Immature natural killer cell (primary cell): Measurements from ENCODE around the gene PIGS. TPM values are rescaled to one million over a fixed set of nuclear protein-coding genes. Genes with fewer than 3 reads are reported as not detected.

Experiments
- DNase-seq, 3 donors: peaks; one replicate each; pipeline ENCODE4 v3.0.0; 2022; ENCODE audit warnings: mixed read lengths in 1 of 3
- H3K27ac Mint-ChIP-seq, 6 donors: one replicate each; pipeline ENCODE4 v1.8.0; 2020; ENCODE audit warnings: mixed read lengths in 6 of 6, mild to moderate bottlenecking in 5 of 6, inconsistent platforms in 4 of 6, moderate library complexity in 3 of 6
- H3K27me3 Mint-ChIP-seq, 3 donors: one replicate each; pipeline ENCODE4 v1.8.0; 2020 to 2021; ENCODE audit warnings: low read depth in 3 of 3, mild to moderate bottlenecking in 3 of 3, mixed read lengths in 3 of 3, moderate library complexity in 3 of 3, inconsistent platforms in 1 of 3
- H3K36me3 Mint-ChIP-seq, 3 donors: one replicate each; pipeline ENCODE4 v1.8.0; 2020; ENCODE audit warnings: mixed read lengths in 3 of 3, inconsistent platforms in 2 of 3, mild to moderate bottlenecking in 2 of 3
- H3K4me1 Mint-ChIP-seq, 2 donors: one replicate each; pipeline ENCODE4 v1.8.0; 2020; ENCODE audit warnings: inconsistent platforms in 2 of 2, mild to moderate bottlenecking in 2 of 2, mixed read lengths in 2 of 2, moderate library complexity in 1 of 2
- H3K4me3 Mint-ChIP-seq, 5 donors: one replicate each; pipeline ENCODE4 v1.8.0; 2020; ENCODE audit warnings: mild to moderate bottlenecking in 5 of 5, mixed read lengths in 5 of 5, inconsistent platforms in 3 of 5, moderate library complexity in 3 of 5
- H3K9me3 Mint-ChIP-seq, 6 donors: one replicate each; pipeline ENCODE4 v1.8.0; 2020; ENCODE audit warnings: mild to moderate bottlenecking in 6 of 6, mixed read lengths in 6 of 6, inconsistent platforms in 4 of 6, moderate library complexity in 3 of 6
- polyA plus RNA-seq, 3 donors: library from polyadenylated mRNA; unstranded; fragments of 300-500 nt; fragmentation: Illumina TruSeq; gene quantifications; one replicate each; pipeline ENCODE4 v1.2.3, GENCODE V29; 2021

PIGS gene
- polyA plus RNA-seq, 3 donors from 2014 or later = 71.7 to 135 (median 96.8) TPM

GRCh38 chr17:28552176-28552999 lies 18.9 kb downstream of the PIGS start, which contains the start of gene UNC119:
TSS of gene UNC119 (minus strand) at chr17:28552624. CDS start at chr17:28552557, 67 bp downstream.
- H3K27me3 Mint-ChIP-seq = peaks cover 0 to 3% (median 0%) of the 10 kb centered on the region in 3 donors
- peaks cover 55 to 57% of the 10 kb centered on the region in 2 donors for H3K4me1 Mint-ChIP-seq
- H3K36me3 Mint-ChIP-seq = peaks cover 13 to 31% (median 20%) of the 10 kb centered on the region in 3 donors
- H3K9me3 Mint-ChIP-seq = no peaks in the 10 kb centered on the region
- H3K4me3 Mint-ChIP-seq = peak within 1 kb of the TSS; percentile 83 to 91 (median 90)
- peak; percentile 71 to 77 (median 77) for DNase-seq
- peak within 1 kb of the TSS; percentile 82 to 92 (median 88) for H3K27ac Mint-ChIP-seq

- Mint-ChIP-seq H3K4me1 (peaks cover 55 to 57% of the 10 kb centered on the region in 2 donors), H3K4me3 (peak overlapping the region; percentile 71 to 88 (median 85)), H3K36me3 (peaks cover 9 to 25% (median 15%) of the 10 kb centered on the region in 3 donors), H3K27me3 (peaks cover 0 to 3% (median 0%) of the 10 kb centered on the region in 3 donors), H3K27ac (peak overlapping the region; percentile 74 to 89 (median 84)), H3K9me3 (no peaks in the 10 kb centered on the region)
- no peak for DNase-seq
Observed at GRCh38 chr17:28551421-28552175, 19.7 kb downstream of the PIGS start.

GRCh38 chr17:28550858-28551257 lies 20.5 kb downstream of the PIGS start:
- peaks cover 8 to 18% (median 9%) of the 10 kb centered on the region in 3 donors for H3K36me3 Mint-ChIP-seq
- H3K4me1 Mint-ChIP-seq = peaks cover 55 to 57% of the 10 kb centered on the region in 2 donors
- H3K4me3 Mint-ChIP-seq = peak overlapping the region in 4 of 5 donors; percentile 71 to 86 (median 84)
- peaks cover 0 to 3% (median 0%) of the 10 kb centered on the region in 3 donors for H3K27me3 Mint-ChIP-seq
- DNase-seq = no peak
- no peaks in the 10 kb centered on the region for H3K9me3 Mint-ChIP-seq
- peak overlapping the region; percentile 74 to 89 (median 82) for H3K27ac Mint-ChIP-seq

- Mint-ChIP-seq H3K27ac (peak overlapping the region; percentile 78 to 89 (median 84)), H3K4me1 (peaks cover 55 to 57% of the 10 kb centered on the region in 2 donors), H3K27me3 (peaks cover 0 to 3% (median 0%) of the 10 kb centered on the region in 3 donors), H3K4me3 (peak overlapping the region in 4 of 5 donors; percentile 18 to 49 (median 30)), H3K36me3 (peaks cover 8 to 13% (median 12%) of the 10 kb centered on the region in 3 donors), H3K9me3 (no peaks in the 10 kb centered on the region)
- DNase-seq = peak; percentile 28 to 43 (median 34)
Observed at GRCh38 chr17:28549236-28550132, 21.8 kb downstream of the PIGS start.

- H3K27ac Mint-ChIP-seq = peak overlapping the region; percentile 77 to 93 (median 84)
- peaks cover 0 to 3% (median 0%) of the 10 kb centered on the region in 3 donors for H3K27me3 Mint-ChIP-seq
- H3K4me1 Mint-ChIP-seq = peaks cover 53 to 57% of the 10 kb centered on the region in 2 donors
- H3K4me3 Mint-ChIP-seq = peak overlapping the region in 4 of 5 donors; percentile 46 to 81 (median 74)
- no peaks in the 10 kb centered on the region for H3K9me3 Mint-ChIP-seq
- H3K36me3 Mint-ChIP-seq = peaks cover 2 to 6% (median 3%) of the 10 kb centered on the region in 3 donors
- DNase-seq = no peak
Observed at GRCh38 chr17:28548417-28549130, 22.8 kb downstream of the PIGS start.

GRCh38 chr17:28547623-28548416 lies 23.5 kb downstream of the PIGS start:
- DNase-seq = peak; percentile 56 to 59 (median 58)
- peaks cover 0 to 4% (median 0%) of the 10 kb centered on the region in 3 donors for H3K36me3 Mint-ChIP-seq
- H3K27me3 Mint-ChIP-seq = peaks cover 0 to 2% (median 0%) of the 10 kb centered on the region in 3 donors
- peak overlapping the region; percentile 70 to 93 (median 85) for H3K27ac Mint-ChIP-seq
- peaks cover 48 to 49% of the 10 kb centered on the region in 2 donors for H3K4me1 Mint-ChIP-seq
- H3K4me3 Mint-ChIP-seq = peak overlapping the region; percentile 67 to 81 (median 74)
- H3K9me3 Mint-ChIP-seq = no peaks in the 10 kb centered on the region

- Mint-ChIP-seq H3K9me3 (no peaks in the 10 kb centered on the region), H3K4me1 (peaks cover 45 to 46% of the 10 kb centered on the region in 2 donors), H3K4me3 (peak overlapping the region; percentile 67 to 81 (median 74)), H3K27ac (peak overlapping the region in 5 of 6 donors; percentile 55 to 93 (median 89)), H3K36me3 (peaks cover 0 to 4% (median 0%) of the 10 kb centered on the region in 3 donors), H3K27me3 (no peaks in the 10 kb centered on the region)
- no peak for DNase-seq
Observed at GRCh38 chr17:28547096-28547622, 24.2 kb downstream of the PIGS start.

GRCh38 chr17:28545787-28546415 lies 25.4 kb downstream of the PIGS start:
- peak overlapping the region in 4 of 6 donors; percentile 4 to 63 (median 51) for H3K27ac Mint-ChIP-seq
- peak overlapping the region in 1 of 5 donors; percentile 2 for H3K4me3 Mint-ChIP-seq
- no peaks in the 10 kb centered on the region for H3K27me3 Mint-ChIP-seq
- no peaks in the 10 kb centered on the region for H3K9me3 Mint-ChIP-seq
- no peak for DNase-seq
- peaks cover 0 to 4% (median 0%) of the 10 kb centered on the region in 3 donors for H3K36me3 Mint-ChIP-seq
- peaks cover 34 to 35% of the 10 kb centered on the region in 2 donors for H3K4me1 Mint-ChIP-seq

GRCh38 chr17:28545141-28545503 lies 26.2 kb downstream of the PIGS start:
- DNase-seq = no peak
- H3K9me3 Mint-ChIP-seq = no peaks in the 10 kb centered on the region
- peaks cover 0 to 4% (median 0%) of the 10 kb centered on the region in 3 donors for H3K36me3 Mint-ChIP-seq
- H3K4me3 Mint-ChIP-seq = no peak overlapping the region
- peak overlapping the region in 3 of 6 donors; percentile 36 to 63 (median 63) for H3K27ac Mint-ChIP-seq
- peaks cover 27% of the 10 kb centered on the region in 2 donors for H3K4me1 Mint-ChIP-seq
- peaks cover 0 to under 1% (median 0%) of the 10 kb centered on the region in 3 donors for H3K27me3 Mint-ChIP-seq

GRCh38 chr17:28544402-28545140 lies 26.8 kb downstream of the PIGS start:
- no peak for DNase-seq
- H3K4me3 Mint-ChIP-seq = no peak overlapping the region
- H3K36me3 Mint-ChIP-seq = peaks cover 0 to 4% (median 0%) of the 10 kb centered on the region in 3 donors
- peak overlapping the region in 3 of 6 donors; percentile 5 to 36 (median 34) for H3K27ac Mint-ChIP-seq
- H3K9me3 Mint-ChIP-seq = no peaks in the 10 kb centered on the region
- peaks cover 0 to 1% (median 0%) of the 10 kb centered on the region in 3 donors for H3K27me3 Mint-ChIP-seq
- H3K4me1 Mint-ChIP-seq = peaks cover 21 to 22% of the 10 kb centered on the region in 2 donors
